Stimulated activated memory B cell treated with anti-CD40 and anti-IgM and Interleukin-4, amounts not matched to agents 10 μg/mL and 1 μg/mL and 100 μg/mL, for 72 hours (primary cell): ENCODE measurements around the gene HCST.
A peak's percentile ranks its signal among the peaks of the same experiment; 100 is the strongest.

Source experiments
- ATAC-seq: fragments of 150-1000 bp; cut with Tn5 transposase; 2 replicates; pipeline ENCODE4 v1.10.0; 2021
- H3K27ac Mint-ChIP-seq: one replicate; pipeline ENCODE4 v1.8.0; 2022; ENCODE audit warnings: mild to moderate bottlenecking, mixed read lengths
- H3K27me3 Mint-ChIP-seq: one replicate; pipeline ENCODE4 v1.8.0; 2022; ENCODE audit warnings: mixed read lengths
- H3K36me3 Mint-ChIP-seq: one replicate; pipeline ENCODE4 v1.8.0; 2022; ENCODE audit warnings: mixed read lengths
- H3K4me1 Mint-ChIP-seq: one replicate; pipeline ENCODE4 v1.8.0; 2022; ENCODE audit warnings: mixed read lengths
- H3K4me3 Mint-ChIP-seq: one replicate; pipeline ENCODE4 v1.8.0; 2022; ENCODE audit warnings: mild to moderate bottlenecking, moderate library complexity, mixed read lengths
- H3K9me3 Mint-ChIP-seq: one replicate; pipeline ENCODE4 v1.8.0; 2022; ENCODE audit warnings: mixed read lengths

The HCST gene

GRCh38 chr19:35935911-35936737, 33.8 kb downstream of the HCST start, which contains the start of gene LRFN3:
Gene LRFN3 (plus strand): TSS chr19:35936374. CDS start chr19:35939426, 3,052 bp downstream.
- H3K27me3 Mint-ChIP-seq: peaks cover 29% of the 10 kb centered on the region

GRCh38 chr19:35936738-35937268, 34.5 kb downstream of the HCST start:
- ATAC-seq: no peak

More at GRCh38 chr19:35935911-35936737, 33.8 kb downstream of the HCST start, which contains the start of gene LRFN3:
- no peaks in the 10 kb centered on the region for H3K9me3 Mint-ChIP-seq
- peak within 1 kb of the TSS; percentile 78 for H3K4me3 Mint-ChIP-seq
- H3K4me1 Mint-ChIP-seq: peaks cover 33% of the 10 kb centered on the region
- peak within 1 kb of the TSS; percentile 2 for H3K27ac Mint-ChIP-seq
- no peak for ATAC-seq
- no peaks in the 10 kb centered on the region for H3K36me3 Mint-ChIP-seq

GRCh38 chr19:35937345-35938281, 35.3 kb downstream of the HCST start:
- no peak overlapping the region for H3K27ac Mint-ChIP-seq
- peaks cover 24% of the 10 kb centered on the region for H3K4me1 Mint-ChIP-seq
- peak overlapping the region; percentile 52 for H3K4me3 Mint-ChIP-seq
- ATAC-seq: peak; percentile 6
- H3K27me3 Mint-ChIP-seq: peaks cover 29% of the 10 kb centered on the region
- no peaks in the 10 kb centered on the region for H3K9me3 Mint-ChIP-seq
- H3K36me3 Mint-ChIP-seq: no peaks in the 10 kb centered on the region

More at GRCh38 chr19:35936738-35937268, 34.5 kb downstream of the HCST start:
- Mint-ChIP-seq H3K36me3 (no peaks in the 10 kb centered on the region), H3K27ac (no peak overlapping the region), H3K4me1 (peaks cover 28% of the 10 kb centered on the region), H3K4me3 (peak overlapping the region; percentile 69), H3K27me3 (peaks cover 29% of the 10 kb centered on the region), H3K9me3 (no peaks in the 10 kb centered on the region)

- no peak for ATAC-seq
- peak overlapping the region; percentile 52 for H3K4me3 Mint-ChIP-seq
- no peak overlapping the region for H3K27ac Mint-ChIP-seq
- H3K36me3 Mint-ChIP-seq: peaks cover 6% of the 10 kb centered on the region
- H3K9me3 Mint-ChIP-seq: no peaks in the 10 kb centered on the region
- peaks cover 32% of the 10 kb centered on the region for H3K27me3 Mint-ChIP-seq
- H3K4me1 Mint-ChIP-seq: peaks cover 24% of the 10 kb centered on the region
Observed at GRCh38 chr19:35938282-35939224, 36.2 kb downstream of the HCST start.

- H3K36me3 Mint-ChIP-seq: peaks cover 13% of the 10 kb centered on the region
- H3K27ac Mint-ChIP-seq: no peak overlapping the region
- no peak overlapping the region for H3K4me3 Mint-ChIP-seq
- H3K4me1 Mint-ChIP-seq: peaks cover 24% of the 10 kb centered on the region
- no peaks in the 10 kb centered on the region for H3K9me3 Mint-ChIP-seq
- ATAC-seq: no peak
- H3K27me3 Mint-ChIP-seq: peaks cover 36% of the 10 kb centered on the region
Observed at GRCh38 chr19:35939307-35940077, 37.2 kb downstream of the HCST start.

- Mint-ChIP-seq H3K27me3 (peaks cover 36% of the 10 kb centered on the region), H3K27ac (no peak overlapping the region), H3K36me3 (peaks cover 13% of the 10 kb centered on the region), H3K4me3 (no peak overlapping the region), H3K9me3 (no peaks in the 10 kb centered on the region), H3K4me1 (peaks cover 24% of the 10 kb centered on the region)
- ATAC-seq: no peak
Observed at GRCh38 chr19:35940078-35940775, 37.9 kb downstream of the HCST start.

GRCh38 chr19:35940839-35941238, 38.5 kb downstream of the HCST start:
- H3K36me3 Mint-ChIP-seq: peaks cover 13% of the 10 kb centered on the region
- no peak for ATAC-seq
- H3K9me3 Mint-ChIP-seq: no peaks in the 10 kb centered on the region
- no peak overlapping the region for H3K4me3 Mint-ChIP-seq
- peaks cover 22% of the 10 kb centered on the region for H3K4me1 Mint-ChIP-seq
- H3K27me3 Mint-ChIP-seq: peaks cover 30% of the 10 kb centered on the region
- no peak overlapping the region for H3K27ac Mint-ChIP-seq

- no peak for ATAC-seq
- peaks cover 24% of the 10 kb centered on the region for H3K27me3 Mint-ChIP-seq
- H3K27ac Mint-ChIP-seq: no peak overlapping the region
- no peak overlapping the region for H3K4me3 Mint-ChIP-seq
- peaks cover 13% of the 10 kb centered on the region for H3K36me3 Mint-ChIP-seq
- H3K9me3 Mint-ChIP-seq: no peaks in the 10 kb centered on the region
- H3K4me1 Mint-ChIP-seq: peaks cover 17% of the 10 kb centered on the region
Observed at GRCh38 chr19:35942235-35942634, 39.9 kb downstream of the HCST start.

- ATAC-seq: no peak
- H3K27me3 Mint-ChIP-seq: peaks cover 19% of the 10 kb centered on the region
- no peak overlapping the region for H3K4me3 Mint-ChIP-seq
- H3K27ac Mint-ChIP-seq: no peak overlapping the region
- H3K4me1 Mint-ChIP-seq: peaks cover 4% of the 10 kb centered on the region
- H3K36me3 Mint-ChIP-seq: peaks cover 13% of the 10 kb centered on the region
- H3K9me3 Mint-ChIP-seq: no peaks in the 10 kb centered on the region
Observed at GRCh38 chr19:35943321-35944301, 41.3 kb downstream of the HCST start.

- Mint-ChIP-seq H3K27ac (no peak overlapping the region), H3K4me1 (no peaks in the 10 kb centered on the region), H3K27me3 (peaks cover 15% of the 10 kb centered on the region), H3K36me3 (peaks cover 13% of the 10 kb centered on the region), H3K9me3 (no peaks in the 10 kb centered on the region), H3K4me3 (no peak overlapping the region)
- no peak for ATAC-seq
Observed at GRCh38 chr19:35944556-35944955, 42.2 kb downstream of the HCST start.

GRCh38 chr19:35945121-35945790, 42.9 kb downstream of the HCST start:
- peaks cover 13% of the 10 kb centered on the region for H3K36me3 Mint-ChIP-seq
- H3K27me3 Mint-ChIP-seq: peaks cover 15% of the 10 kb centered on the region
- H3K9me3 Mint-ChIP-seq: no peaks in the 10 kb centered on the region
- no peak for ATAC-seq
- H3K4me1 Mint-ChIP-seq: no peaks in the 10 kb centered on the region
- H3K27ac Mint-ChIP-seq: no peak overlapping the region
- no peak overlapping the region for H3K4me3 Mint-ChIP-seq

GRCh38 chr19:35946203-35946602, 43.9 kb downstream of the HCST start:
- no peak for ATAC-seq
- Mint-ChIP-seq H3K4me1 (no peaks in the 10 kb centered on the region), H3K9me3 (no peaks in the 10 kb centered on the region), H3K4me3 (no peak overlapping the region), H3K27ac (no peak overlapping the region), H3K27me3 (peaks cover 15% of the 10 kb centered on the region), H3K36me3 (peaks cover 13% of the 10 kb centered on the region)
